CD14-positive monocyte (primary cell): Measurements from ENCODE around the gene PPP1R13B. TPM values are rescaled to one million over a fixed set of nuclear protein-coding genes. Genes with fewer than 3 reads are reported as not detected.

ENCODE experiments used
- DNase-seq, 3 donors: peaks; one replicate each; pipeline ENCODE4 v3.0.0-alpha.2; 2011 to 2022
- H2AFZ ChIP-seq: 2 replicates; pipeline ENCODE4 v1.6.0; 2012; ENCODE audit warnings: mild to moderate bottlenecking, low read depth, low read length, inconsistent platforms; ENCODE audit not compliant: insufficient read depth, poor library complexity, severe bottlenecking
- H3K27ac ChIP-seq, 2 donors: 1 replicate in 1 of 2; 2 replicates in 1 of 2; pipeline ENCODE4 v1.5.1; 2012 to 2013; ENCODE audit warnings: low read length in 2 of 2, control low read depth in 1 of 2, inconsistent platforms in 1 of 2, low read depth in 1 of 2, mild to moderate bottlenecking in 1 of 2
- H3K27me3 ChIP-seq, 2 donors: one replicate each; pipeline versions ENCODE4 v1.6.0 to v1.6.1; 2011 to 2013; ENCODE audit warnings: low read length in 2 of 2; ENCODE audit not compliant: control insufficient read depth in 2 of 2, insufficient read depth in 2 of 2
- H3K36me3 ChIP-seq, 2 donors: replicated peaks in 1 of 2; 1 replicate in 1 of 2; 2 replicates in 1 of 2; pipeline versions ENCODE4 v1.5.1 to v1.6.1; 2012 to 2013; ENCODE audit warnings: low read length in 2 of 2, control low read depth in 1 of 2, inconsistent platforms in 1 of 2, mild to moderate bottlenecking in 1 of 2; ENCODE audit not compliant: insufficient read depth in 2 of 2, control insufficient read depth in 1 of 2
- H3K4me1 ChIP-seq, 2 donors: 1 replicate in 1 of 2; 2 replicates in 1 of 2; pipeline versions ENCODE4 v1.5.1 to v1.6.1; 2012 to 2013; ENCODE audit warnings: low read length in 2 of 2, control low read depth in 1 of 2, inconsistent platforms in 1 of 2, mild to moderate bottlenecking in 1 of 2, moderate library complexity in 1 of 2; ENCODE audit not compliant: insufficient read depth in 2 of 2, control insufficient read depth in 1 of 2
- H3K4me2 ChIP-seq: replicated peaks from 2 replicates; pipeline ENCODE3; 2012; ENCODE audit warnings: low read length, moderate library complexity, mild to moderate bottlenecking; ENCODE audit not compliant: poor library complexity, severe bottlenecking; ENCODE audit errors: extremely low read depth
- H3K4me3 ChIP-seq, 3 experiments: fragments of 200-600 bp in 1 of 3; sonication (generic) in 1 of 3; replicated peaks in 1 of 3; 1 replicate in 2 of 3; 2 replicates in 1 of 3; pipeline ENCODE4 v1.5.1; 2011 to 2013; ENCODE audit warnings: low read length in 3 of 3, mild to moderate bottlenecking in 3 of 3, control low read depth in 2 of 3, low read depth in 2 of 3, inconsistent platforms in 1 of 3, moderate library complexity in 1 of 3
- H3K79me2 ChIP-seq: 2 replicates; pipeline ENCODE4 v1.6.0; 2012; ENCODE audit warnings: mild to moderate bottlenecking, control low read depth, inconsistent platforms, low read length, moderate library complexity; ENCODE audit not compliant: insufficient read depth
- H3K9ac ChIP-seq: 2 replicates; pipeline ENCODE4 v1.6.0; 2017; ENCODE audit warnings: low read length, mild to moderate bottlenecking; ENCODE audit not compliant: insufficient read depth, poor library complexity, severe bottlenecking
- H3K9me3 ChIP-seq, 2 donors: replicated peaks in 1 of 2; 1 replicate in 1 of 2; 2 replicates in 1 of 2; pipeline versions ENCODE4 v1.5.1 to v1.6.1; 2012 to 2013; ENCODE audit warnings: low read length in 2 of 2, control low read depth in 1 of 2; ENCODE audit not compliant: control insufficient read depth in 1 of 2, insufficient read depth in 1 of 2
- H4K20me1 ChIP-seq: 2 replicates; pipeline ENCODE4 v1.6.0; 2012; ENCODE audit warnings: mild to moderate bottlenecking, low read length, control low read depth, moderate library complexity; ENCODE audit not compliant: insufficient read depth
- H3K27ac Mint-ChIP-seq, 7 donors: one replicate each; pipeline ENCODE4 v1.8.0; 2020; ENCODE audit warnings: mild to moderate bottlenecking in 7 of 7, mixed read lengths in 7 of 7, moderate library complexity in 6 of 7, inconsistent platforms in 2 of 7
- H3K27me3 Mint-ChIP-seq, 3 donors: one replicate each; pipeline ENCODE4 v1.8.0; 2021 to 2022; ENCODE audit warnings: low read depth in 3 of 3, mild to moderate bottlenecking in 3 of 3, mixed read lengths in 3 of 3, moderate library complexity in 3 of 3, inconsistent platforms in 1 of 3
- H3K36me3 Mint-ChIP-seq, 2 donors: one replicate each; pipeline ENCODE4 v1.8.0; 2020; ENCODE audit warnings: mixed read lengths in 2 of 2, inconsistent platforms in 1 of 2, mild to moderate bottlenecking in 1 of 2
- H3K4me1 Mint-ChIP-seq: one replicate; pipeline ENCODE4 v1.8.0; 2020; ENCODE audit warnings: mild to moderate bottlenecking, mixed read lengths
- H3K4me3 Mint-ChIP-seq, 2 donors: one replicate each; pipeline ENCODE4 v1.8.0; 2020; ENCODE audit warnings: mild to moderate bottlenecking in 2 of 2, mixed read lengths in 2 of 2, moderate library complexity in 1 of 2
- H3K9me3 Mint-ChIP-seq, 7 donors: one replicate each; pipeline ENCODE4 v1.8.0; 2020 to 2022; ENCODE audit warnings: mixed read lengths in 7 of 7, mild to moderate bottlenecking in 6 of 7, moderate library complexity in 6 of 7, inconsistent platforms in 2 of 7
- CTCF ChIP-seq: fragments of 200-600 bp; IDR thresholded peaks from one replicate; pipeline ENCODE4 v1.8.0; 2022; ENCODE audit warnings: antibody characterized with exemption, mild to moderate bottlenecking
- WGBS: methylation state at CpG from one replicate; pipeline ENCODE4 v1.1.5; 2013; ENCODE audit warnings: missing lambda C conversion rate; ENCODE audit not compliant: insufficient coverage; 5-methylcytosine and 5-hydroxymethylcytosine counted together
- intact Hi-C, 2 donors: fragments of 100-400 bp; cut with micrococcal nuclease; formaldehyde crosslinking; loops; one replicate each; pipeline versions ENCODE4 v1.15.0 to v1.15.1; 2023
- polyA plus RNA-seq, 3 donors: library from polyadenylated mRNA; depleted of rRNA in 1 of 3; unstranded in 2 of 3; stranded (reverse) in 1 of 3; fragments of 300-500 nt in 2 of 3; fragments of >200 nt in 1 of 3; fragmentation: Illumina TruSeq in 2 of 3; gene quantifications; 1 replicate in 2 of 3; 2 replicates in 1 of 3; pipeline ENCODE4 v1.2.3, GENCODE V29; 2012 to 2021

The PPP1R13B gene
- polyA plus RNA-seq, 3 donors: 0.48 to 1.1 (median 0.99) TPM

GRCh38 chr14:103816991-103817390 is 30.4 kb downstream of the PPP1R13B start:
- Mint-ChIP-seq H3K27me3 (peaks cover 30 to 43% (median 40%) of the 10 kb centered on the region in 3 donors), H3K9me3 (peaks cover 0 to 7% (median 0%) of the 10 kb centered on the region in 7 donors), H3K4me3 (no peak overlapping the region), H3K36me3 (no peaks in the 10 kb centered on the region), H3K4me1 (peaks cover 7% of the 10 kb centered on the region), H3K27ac (peak overlapping the region in 1 of 7 donors; percentile 18)
- Histone ChIP-seq H2AFZ (no peak overlapping the region), H4K20me1 (no peaks in the 10 kb centered on the region), H3K4me1 (no peaks in the 10 kb centered on the region), H3K9me3 (no peaks in the 10 kb centered on the region), H3K27ac (no peak overlapping the region), H3K4me2 (no peak overlapping the region), H3K4me3 (no peak overlapping the region), H3K36me3 (no peaks in the 10 kb centered on the region), H3K27me3 (peaks cover 4 to 29% of the 10 kb centered on the region in 2 donors), H3K79me2 (no peaks in the 10 kb centered on the region), H3K9ac (no peak overlapping the region)
- TF ChIP-seq CTCF: no peak
- DNase-seq: no peak
- WGBS: no CpG with 5 or more reads among the region's 3 CpGs
- intact Hi-C loops: no loop called here

- Mint-ChIP-seq H3K27me3 (peaks cover 23 to 33% (median 27%) of the 10 kb centered on the region in 3 donors), H3K4me1 (peaks cover 4% of the 10 kb centered on the region), H3K9me3 (peaks cover 0 to 6% (median 0%) of the 10 kb centered on the region in 7 donors), H3K27ac (no peak overlapping the region), H3K36me3 (no peaks in the 10 kb centered on the region), H3K4me3 (no peak overlapping the region)
- H2AFZ ChIP-seq: no peak overlapping the region
- H3K4me3 ChIP-seq: no peak overlapping the region
- H3K79me2 ChIP-seq: no peaks in the 10 kb centered on the region
- H4K20me1 ChIP-seq: no peaks in the 10 kb centered on the region
- intact Hi-C loops: no loop called here
- H3K9me3 ChIP-seq: no peaks in the 10 kb centered on the region
- no peak overlapping the region for H3K9ac ChIP-seq
- TF ChIP-seq CTCF: no peak
- no peaks in the 10 kb centered on the region for H3K4me1 ChIP-seq
- peaks cover 4 to 17% of the 10 kb centered on the region in 2 donors for H3K27me3 ChIP-seq
- no peaks in the 10 kb centered on the region for H3K36me3 ChIP-seq
- H3K27ac ChIP-seq: no peak overlapping the region
- WGBS: 92% methylated on average over 2 of the region's 7 CpGs
- H3K4me2 ChIP-seq: no peak overlapping the region
- DNase-seq: no peak
Measured at GRCh38 chr14:103815253-103815652, 32.1 kb downstream of the PPP1R13B start.
